HCT116 (cell line): ENCODE results near the gene RBM19. TPM values are rescaled to one million over a fixed set of nuclear protein-coding genes. Genes with fewer than 3 reads are reported as not detected.

Experiments
- ATAC-seq: fragments of 200-7000 bp; cut with Tn5 transposase; 2 replicates; pipeline ENCODE4 v1.9.1; 2020; ENCODE audit warnings: mild to moderate bottlenecking, moderate library complexity
- BruUV-seq: library from RNA; stranded (reverse); fragments of 400-500 nt; replicated peaks from 2 replicates; lab custom pipeline; 2021; lab: Mats Ljungman, UMichigan
- CTCF ChIA-PET: fragments of 300-600 bp; sonication (Branson Sonifier 250); formaldehyde crosslinking; loops from one replicate; lab custom pipeline; 2021; ENCODE audit warnings: antibody characterized with exemption; lab: Charles Lee
- POLR2A ChIA-PET: fragments of 300-600, 350-600 bp; sonication (Branson Sonifier 250); formaldehyde crosslinking; loops from one replicate; lab custom pipeline; 2021; ENCODE audit warnings: antibody characterized with exemption; lab: Charles Lee
- RAD21 ChIA-PET, 2 experiments: fragments of 300-600 bp; sonication (Branson Sonifier 250); formaldehyde crosslinking; loops; one replicate each; lab custom pipeline; 2023; ENCODE audit warnings: low total read pairs in 2 of 2; ENCODE audit not compliant: uncharacterized antibody in 2 of 2, unreplicated experiment in 2 of 2, low non-redundant PET in 1 of 2; lab: Charles Lee
- DNase-seq: peaks from one replicate; pipeline ENCODE4 v3.0.0-alpha.2; 2010; ENCODE audit warnings: low read depth, low spot score
- H2AFZ ChIP-seq: fragments of 200-600 bp; shearing (Covaris generic), sonication (generic); 2 replicates; pipeline ENCODE4 v1.6.1; 2017; ENCODE audit warnings: low read depth, mixed run types, mixed read lengths, antibody characterized with exemption, low read length; ENCODE audit not compliant: poor library complexity, severe bottlenecking
- H3K27ac ChIP-seq: 2 replicates; pipeline ENCODE4 v1.5.1; 2012; ENCODE audit warnings: low read depth, low read length
- H3K27me3 ChIP-seq: fragments of 200-600 bp; sonication (generic); 2 replicates; pipeline ENCODE4 v1.6.1; 2016; ENCODE audit warnings: mixed run types, low read length, mixed read lengths; ENCODE audit not compliant: insufficient read depth
- H3K36me3 ChIP-seq, 2 experiments: fragments of 200-500 bp in 1 of 2; fragments of 200-600 bp in 1 of 2; sonication (Bioruptor generic) in 1 of 2; sonication (generic) in 1 of 2; 2 replicates each; pipeline versions ENCODE4 v1.5.1 to v1.6.1; 2014 to 2016; ENCODE audit warnings: low read length in 2 of 2, inconsistent platforms in 1 of 2, mixed read lengths in 1 of 2, mixed run types in 1 of 2; ENCODE audit not compliant: insufficient read depth in 2 of 2, control insufficient read depth in 1 of 2
- H3K4me1 ChIP-seq, 2 experiments: fragments of 200-600 bp in 1 of 2; sonication (generic) in 1 of 2; 2 replicates each; pipeline versions ENCODE4 v1.5.1 to v1.6.1; 2012 to 2017; ENCODE audit warnings: low read length in 2 of 2, inconsistent platforms in 1 of 2, mild to moderate bottlenecking in 1 of 2, mixed read lengths in 1 of 2, mixed run types in 1 of 2, moderate library complexity in 1 of 2; ENCODE audit not compliant: insufficient read depth in 2 of 2, control insufficient read depth in 1 of 2
- H3K4me2 ChIP-seq: fragments of 200-600 bp; sonication (generic); 2 replicates; pipeline ENCODE4 v1.6.1; 2017; ENCODE audit warnings: mixed run types, low read length, mixed read lengths
- H3K4me3 ChIP-seq, 2 experiments: fragments of 200-600 bp in 1 of 2; sonication (generic) in 1 of 2; replicated peaks in 1 of 2; 2 replicates each; pipeline ENCODE4 v1.5.1; 2011 to 2016; ENCODE audit warnings: low read length in 2 of 2, control low read depth in 1 of 2, low read depth in 1 of 2, mild to moderate bottlenecking in 1 of 2, mixed read lengths in 1 of 2, mixed run types in 1 of 2
- H3K79me2 ChIP-seq: fragments of 200-600 bp; sonication (generic); 2 replicates; pipeline ENCODE4 v1.6.1; 2017; ENCODE audit warnings: mild to moderate bottlenecking, mixed run types, low read length, moderate library complexity, mixed read lengths; ENCODE audit not compliant: insufficient read depth
- H3K9ac ChIP-seq: fragments of 200-600 bp; sonication (generic); 2 replicates; pipeline ENCODE4 v1.6.1; 2016; ENCODE audit warnings: low read length, mixed read lengths
- H3K9me2 ChIP-seq: fragments of 200-600 bp; sonication (generic), shearing (Covaris generic); 2 replicates; pipeline ENCODE4 v1.6.1; 2017; ENCODE audit warnings: mixed run types, mild to moderate bottlenecking, moderate library complexity; ENCODE audit not compliant: insufficient read depth
- H3K9me3 ChIP-seq, 2 experiments: fragments of 200-500 bp in 1 of 2; fragments of 200-600 bp in 1 of 2; sonication (Bioruptor generic) in 1 of 2; sonication (generic) in 1 of 2; 2 replicates each; pipeline ENCODE4 v1.6.1; 2014 to 2017; ENCODE audit warnings: low read length in 2 of 2, mixed read lengths in 2 of 2, inconsistent platforms in 1 of 2, low read depth in 1 of 2, mild to moderate bottlenecking in 1 of 2, mixed run types in 1 of 2, moderate library complexity in 1 of 2; ENCODE audit not compliant: control insufficient read depth in 1 of 2, insufficient read depth in 1 of 2
- H4K20me1 ChIP-seq: fragments of 200-600 bp; sonication (generic), shearing (Covaris generic); 2 replicates; pipeline ENCODE4 v1.6.1; 2017; ENCODE audit warnings: mixed run types, mild to moderate bottlenecking, moderate library complexity; ENCODE audit not compliant: insufficient read depth
- EGR1 ChIP-seq: IDR thresholded peaks from 2 replicates; pipeline ENCODE4 v1.6.1; 2012; ENCODE audit warnings: low read depth
- ELF1 ChIP-seq: IDR thresholded peaks from 2 replicates; pipeline ENCODE4 v1.6.1; 2012; ENCODE audit warnings: low read depth, borderline replicate concordance
- EZH2phosphoT487 ChIP-seq: fragments of 200-600 bp; IDR thresholded peaks from 2 replicates; pipeline ENCODE4 v1.6.1; 2018; ENCODE audit warnings: antibody characterized with exemption, borderline replicate concordance
- FOSL1 ChIP-seq: IDR thresholded peaks from 2 replicates; pipeline ENCODE4 v1.6.1; 2012; ENCODE audit warnings: low read depth
- JUND ChIP-seq: IDR thresholded peaks from 2 replicates; pipeline ENCODE4 v1.6.1; 2012
- POLR2A ChIP-seq: IDR thresholded peaks from 2 replicates; pipeline ENCODE4 v1.7.0; 2011; ENCODE audit warnings: borderline replicate concordance; ENCODE audit not compliant: insufficient read depth, insufficient read length; ENCODE audit errors: extremely low read depth
- SIN3A ChIP-seq: IDR thresholded peaks from 2 replicates; pipeline ENCODE4 v1.6.1; 2012; ENCODE audit warnings: low read depth
- SP1 ChIP-seq: IDR thresholded peaks from 2 replicates; pipeline ENCODE4 v1.6.1; 2012; ENCODE audit warnings: low read depth
- SRF ChIP-seq: IDR thresholded peaks from 2 replicates; pipeline ENCODE4 v1.6.1; 2012; ENCODE audit warnings: low read depth
- ZFX ChIP-seq: fragments of 450-650 bp; IDR thresholded peaks from 2 replicates; pipeline ENCODE4 v1.6.1; 2017
- ZNF274 ChIP-seq: fragments of 200-500 bp; sonication (Bioruptor generic); IDR thresholded peaks from 2 replicates; pipeline ENCODE4 v1.6.1; 2014; ENCODE audit warnings: mild to moderate bottlenecking, low read depth, low read length, inconsistent platforms
- intact Hi-C: fragments of 100-400 bp; cut with micrococcal nuclease; formaldehyde crosslinking; loops from 2 replicates; pipeline ENCODE4 v1.10.0; 2022
- total RNA-seq: library from RNA; stranded (reverse); gene quantifications from one replicate; pipeline ENCODE4 v1.2.1, GENCODE V29; 2021; ENCODE audit not compliant: unreplicated experiment
- TF ChIP-seq, protein P1 (sequence below), 3 experiments: fragments of 200-600 bp in 1 of 3; sonication (generic) in 1 of 3; IDR thresholded peaks in 2 of 3; conservative IDR thresholded peaks in 1 of 3; 2 replicates each; pipeline ENCODE4 v1.5.1; 2012 to 2017; ENCODE audit warnings: low read depth in 2 of 3, low read length in 2 of 3, antibody characterized with exemption in 1 of 3, borderline replicate concordance in 1 of 3, control low read depth in 1 of 3, mild to moderate bottlenecking in 1 of 3, mixed read lengths in 1 of 3, mixed run types in 1 of 3, moderate library complexity in 1 of 3; ENCODE audit not compliant: insufficient read depth in 1 of 3
- TF ChIP-seq, protein P2 (sequence below): IDR thresholded peaks from 2 replicates; pipeline ENCODE4 v1.6.1; 2012
- TF ChIP-seq, protein P3 (sequence below): IDR thresholded peaks from 2 replicates; pipeline ENCODE4 v1.6.1; 2012; ENCODE audit warnings: low read depth
- TF ChIP-seq, protein P4 (sequence below): IDR thresholded peaks from 2 replicates; pipeline ENCODE4 v1.6.1; 2012

The RBM19 gene
- total RNA-seq, 1 experiment from 2014 or later, result 30.7 TPM

DNA sequence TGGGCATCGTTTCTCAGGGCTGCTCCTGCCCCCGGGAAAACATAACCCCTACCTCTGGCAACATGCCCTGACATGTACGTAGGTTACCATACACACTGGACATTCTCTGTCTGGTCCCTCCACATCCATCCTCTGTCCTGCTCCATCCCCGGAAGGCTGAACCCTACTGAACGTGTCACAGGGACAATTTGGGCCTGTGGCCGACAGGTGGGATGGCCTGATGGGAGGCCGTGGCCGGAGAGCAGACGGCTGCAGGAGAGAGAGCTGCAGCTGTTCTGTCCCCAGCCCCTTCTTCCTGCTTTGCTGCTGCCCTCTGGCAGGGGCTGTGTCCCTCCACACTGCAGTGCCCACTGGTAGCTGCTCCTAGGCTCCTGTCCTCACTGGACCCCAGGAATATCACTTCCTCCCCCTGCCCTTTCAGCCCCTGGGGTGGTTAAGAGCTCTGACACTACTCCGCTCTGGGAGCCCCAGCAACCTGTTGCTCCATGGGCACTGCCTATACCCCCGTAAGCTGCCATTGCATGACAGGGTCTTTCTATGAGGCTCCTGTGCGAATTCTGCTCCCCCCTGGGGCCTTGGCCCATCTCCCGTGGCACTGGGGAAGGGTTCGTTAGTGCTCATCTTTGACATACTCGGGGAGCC, 125.6 kb downstream of the RBM19 start:
- Histone ChIP-seq H3K4me2 (no peak overlapping the region), H3K9ac (no peak overlapping the region), H3K4me3 (no peak overlapping the region), H3K9me2 (no peaks in the 10 kb centered on the region), H4K20me1 (no peaks in the 10 kb centered on the region), H3K27me3 (no peaks in the 10 kb centered on the region), H3K4me1 (no peaks in the 10 kb centered on the region), H3K36me3 (no peaks in the 10 kb centered on the region; a peak in 1 of 4 replicates), H3K9me3 (no peaks in the 10 kb centered on the region), H2AFZ (no peak overlapping the region), H3K27ac (no peak overlapping the region; the same call in 1 of the 2 replicates), H3K79me2 (no peaks in the 10 kb centered on the region)
- BruUV-seq, result no TSS peak
- DNase-seq, result no peak
- ATAC-seq, result no peak
- ChIA-PET CTCF (no interaction called here), POLR2A (no interaction called here), RAD21 (no interaction called here)
- TF ChIP-seq ELF1 (no peak), SIN3A (no peak), JUND (no peak), ZNF274 (no peak), SP1 (no peak), SRF (no peak), FOSL1 (no peak), POLR2A (no peak), ZFX (no peak), EZH2phosphoT487 (no peak), EGR1 (no peak)
- TF ChIP-seq, protein P1, sequence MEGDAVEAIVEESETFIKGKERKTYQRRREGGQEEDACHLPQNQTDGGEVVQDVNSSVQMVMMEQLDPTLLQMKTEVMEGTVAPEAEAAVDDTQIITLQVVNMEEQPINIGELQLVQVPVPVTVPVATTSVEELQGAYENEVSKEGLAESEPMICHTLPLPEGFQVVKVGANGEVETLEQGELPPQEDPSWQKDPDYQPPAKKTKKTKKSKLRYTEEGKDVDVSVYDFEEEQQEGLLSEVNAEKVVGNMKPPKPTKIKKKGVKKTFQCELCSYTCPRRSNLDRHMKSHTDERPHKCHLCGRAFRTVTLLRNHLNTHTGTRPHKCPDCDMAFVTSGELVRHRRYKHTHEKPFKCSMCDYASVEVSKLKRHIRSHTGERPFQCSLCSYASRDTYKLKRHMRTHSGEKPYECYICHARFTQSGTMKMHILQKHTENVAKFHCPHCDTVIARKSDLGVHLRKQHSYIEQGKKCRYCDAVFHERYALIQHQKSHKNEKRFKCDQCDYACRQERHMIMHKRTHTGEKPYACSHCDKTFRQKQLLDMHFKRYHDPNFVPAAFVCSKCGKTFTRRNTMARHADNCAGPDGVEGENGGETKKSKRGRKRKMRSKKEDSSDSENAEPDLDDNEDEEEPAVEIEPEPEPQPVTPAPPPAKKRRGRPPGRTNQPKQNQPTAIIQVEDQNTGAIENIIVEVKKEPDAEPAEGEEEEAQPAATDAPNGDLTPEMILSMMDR (IDR thresholded peaks at IDR 0.05 in 2 of 3, conservative IDR thresholded peaks at IDR 0.05 in 1 of 3; ENCODE audit: borderline replicate concordance in 1 of 3, insufficient read depth in 1 of 3, low read depth in 2 of 3, low read length in 2 of 3), result no peak
- TF ChIP-seq, protein P2, sequence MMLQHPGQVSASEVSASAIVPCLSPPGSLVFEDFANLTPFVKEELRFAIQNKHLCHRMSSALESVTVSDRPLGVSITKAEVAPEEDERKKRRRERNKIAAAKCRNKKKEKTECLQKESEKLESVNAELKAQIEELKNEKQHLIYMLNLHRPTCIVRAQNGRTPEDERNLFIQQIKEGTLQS, result no peak
- TF ChIP-seq, protein P3, sequence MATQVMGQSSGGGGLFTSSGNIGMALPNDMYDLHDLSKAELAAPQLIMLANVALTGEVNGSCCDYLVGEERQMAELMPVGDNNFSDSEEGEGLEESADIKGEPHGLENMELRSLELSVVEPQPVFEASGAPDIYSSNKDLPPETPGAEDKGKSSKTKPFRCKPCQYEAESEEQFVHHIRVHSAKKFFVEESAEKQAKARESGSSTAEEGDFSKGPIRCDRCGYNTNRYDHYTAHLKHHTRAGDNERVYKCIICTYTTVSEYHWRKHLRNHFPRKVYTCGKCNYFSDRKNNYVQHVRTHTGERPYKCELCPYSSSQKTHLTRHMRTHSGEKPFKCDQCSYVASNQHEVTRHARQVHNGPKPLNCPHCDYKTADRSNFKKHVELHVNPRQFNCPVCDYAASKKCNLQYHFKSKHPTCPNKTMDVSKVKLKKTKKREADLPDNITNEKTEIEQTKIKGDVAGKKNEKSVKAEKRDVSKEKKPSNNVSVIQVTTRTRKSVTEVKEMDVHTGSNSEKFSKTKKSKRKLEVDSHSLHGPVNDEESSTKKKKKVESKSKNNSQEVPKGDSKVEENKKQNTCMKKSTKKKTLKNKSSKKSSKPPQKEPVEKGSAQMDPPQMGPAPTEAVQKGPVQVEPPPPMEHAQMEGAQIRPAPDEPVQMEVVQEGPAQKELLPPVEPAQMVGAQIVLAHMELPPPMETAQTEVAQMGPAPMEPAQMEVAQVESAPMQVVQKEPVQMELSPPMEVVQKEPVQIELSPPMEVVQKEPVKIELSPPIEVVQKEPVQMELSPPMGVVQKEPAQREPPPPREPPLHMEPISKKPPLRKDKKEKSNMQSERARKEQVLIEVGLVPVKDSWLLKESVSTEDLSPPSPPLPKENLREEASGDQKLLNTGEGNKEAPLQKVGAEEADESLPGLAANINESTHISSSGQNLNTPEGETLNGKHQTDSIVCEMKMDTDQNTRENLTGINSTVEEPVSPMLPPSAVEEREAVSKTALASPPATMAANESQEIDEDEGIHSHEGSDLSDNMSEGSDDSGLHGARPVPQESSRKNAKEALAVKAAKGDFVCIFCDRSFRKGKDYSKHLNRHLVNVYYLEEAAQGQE, result no peak
- TF ChIP-seq, protein P4, sequence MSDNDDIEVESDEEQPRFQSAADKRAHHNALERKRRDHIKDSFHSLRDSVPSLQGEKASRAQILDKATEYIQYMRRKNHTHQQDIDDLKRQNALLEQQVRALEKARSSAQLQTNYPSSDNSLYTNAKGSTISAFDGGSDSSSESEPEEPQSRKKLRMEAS, result no peak
- intact Hi-C loops, result no loop called here
